Measurements from ENCODE around the gene XPC. TPM values are rescaled to one million over a fixed set of nuclear protein-coding genes. Genes with fewer than 3 reads are reported as not detected.

XPC gene
- 29.5 to 38.7 TPM (median 31.8 TPM) in 5 replicates for total RNA-seq (2022; extraction: Qiagen RNA extraction)

GRCh38 chr3:14178247-14179113 is at the start of gene XPC, which contains the start of gene LSM3:
Gene XPC, minus strand, starts transcription at chr3:14178601. Its CDS starts 33 bp downstream, at chr3:14178568.
Gene LSM3, plus strand, starts transcription at chr3:14178817. Its CDS starts 44 bp downstream, at chr3:14178861.

DNA sequence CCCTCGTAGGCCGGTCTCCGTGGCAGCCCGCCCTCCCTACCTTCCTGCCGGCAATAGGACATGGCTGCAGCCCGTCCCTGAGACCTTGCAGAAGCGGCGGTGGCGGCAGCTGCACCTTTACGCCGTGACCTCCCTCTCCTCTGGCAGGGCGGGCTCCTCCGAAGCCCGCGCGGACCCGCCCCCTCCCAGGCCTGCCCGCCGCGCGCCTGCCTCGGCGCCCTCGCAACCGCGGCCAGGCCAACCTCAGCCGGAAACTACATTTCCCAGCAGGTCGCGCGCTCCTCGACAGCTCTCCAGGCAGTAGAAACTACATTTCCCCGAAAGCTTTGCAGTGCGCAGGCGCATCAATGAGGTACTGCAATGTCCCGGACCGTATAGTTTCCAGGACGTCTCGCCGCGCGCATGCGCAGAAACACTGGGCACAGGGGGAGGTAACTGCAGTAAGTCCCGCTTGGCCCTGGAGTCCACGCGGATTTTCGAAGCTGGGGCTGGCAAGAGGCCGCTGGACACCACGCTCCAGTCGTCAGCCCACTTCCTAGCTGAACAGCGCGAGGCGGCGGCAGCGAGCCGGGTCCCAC is 53.7 kb downstream of the XPC start, which contains the start of the genes CHCHD4 and TMEM43:
TSS of gene CHCHD4 (minus strand) at position 256 of the 578 bp plus-strand sequence. CDS start at position 62, 194 bp downstream.
TSS of gene TMEM43 (plus strand) at position 438 of the 578 bp plus-strand sequence. CDS start 142 bp downstream, outside the sequence.

Other genes starting within 250 kb of the XPC start
- gene CHCHD4, start 53.7 kb downstream of the XPC start, total RNA-seq (2022; extraction: Qiagen RNA extraction), result 36.9 to 40.2 TPM (median 38.4 TPM) in 5 replicates
- 117 to 150 TPM (median 139 TPM) in 5 replicates for gene TMEM43, start 53.5 kb downstream of the XPC start, total RNA-seq (2022; extraction: Qiagen RNA extraction)
- 20.1 to 24.1 TPM (median 22.2 TPM) in 5 replicates for gene LSM3, start 216 bp upstream of the XPC start, total RNA-seq (2022; extraction: Qiagen RNA extraction)
- gene SLC6A6, start 224.0 kb upstream of the XPC start, total RNA-seq (2022; extraction: Qiagen RNA extraction), result 72.1 to 112 TPM (median 84.4 TPM) in 5 replicates

All from A549 treated with Hydrocortisone at 1 μM for 4 hours (cell line).